ENCODE results near the gene RAB11FIP2. TPM values are rescaled to one million over a fixed set of nuclear protein-coding genes. Genes with fewer than 3 reads are reported as not detected.
A peak's percentile ranks its signal among the peaks of the same experiment; 100 is the strongest.

The RAB11FIP2 gene
- total and polyA plus RNA-seq, 2 of the 4 experiments (the other 2 are of a cell fraction): 3.6 to 16.1 TPM

- Histone ChIP-seq H3K4me2 (ENCODE audit: low read depth, low read length) (no peak overlapping the region), H3K14ac (replicated peaks; ENCODE audit: low read depth, low read length) (no peak overlapping the region), H3K56ac (ENCODE audit: extremely low read depth, insufficient read depth, low read length) (no peak overlapping the region), H3K18ac (ENCODE audit: low read depth, low read length) (no peak overlapping the region), H4K8ac (ENCODE audit: low read depth in 2 of 2, low read length in 2 of 2) (no peak overlapping the region), H2AK5ac (ENCODE audit: low read depth, low read length) (no peak overlapping the region), H2AFZ (replicated peaks; ENCODE audit: low read length, poor library complexity) (no peak overlapping the region), H4K91ac (ENCODE audit: insufficient read depth, low read depth, low read length) (no peak overlapping the region), H2BK15ac (ENCODE audit: low read depth, low read length) (no peak overlapping the region), H3K23ac (ENCODE audit: low read depth, low read length) (no peak overlapping the region), H3K9me1 (ENCODE audit: insufficient read depth, low read length) (no peaks in the 10 kb centered on the region), H4K20me1 (ENCODE audit: insufficient read depth, low read length) (no peaks in the 10 kb centered on the region), H2BK5ac (ENCODE audit: low read depth, low read length, poor library complexity, severe bottlenecking) (no peak overlapping the region), H3K4me1 (ENCODE audit: control insufficient read depth, insufficient read depth, low read length) (no peaks in the 10 kb centered on the region), H3K36me3 (ENCODE audit: control insufficient read depth, insufficient read depth, low read length) (no peaks in the 10 kb centered on the region), H2BK120ac (ENCODE audit: low read depth, low read length) (no peak overlapping the region), H3K27ac (ENCODE audit: insufficient read depth, low read length) (no peak overlapping the region), H3K27me3 (ENCODE audit: control insufficient read depth, insufficient read depth, low read length) (no peaks in the 10 kb centered on the region), H4K5ac (ENCODE audit: low read depth, low read length) (no peak overlapping the region), H3K4me3 (ENCODE audit: insufficient read depth, low read depth, low read length) (no peak overlapping the region), H3K9me3 (ENCODE audit: control insufficient read depth, insufficient read depth, low read length) (no peaks in the 10 kb centered on the region), H2BK20ac (ENCODE audit: low read depth, low read length) (no peak overlapping the region), H3K4ac (ENCODE audit: low read depth, low read length) (no peak overlapping the region), H3K79me1 (ENCODE audit: low read depth in 1 of 2, low read length in 2 of 2) (no peaks in the 10 kb centered on the region), H2AK9ac (replicated peaks; ENCODE audit: low read depth, low read length, poor library complexity) (no peak overlapping the region), H3K9ac (ENCODE audit: low read depth, low read length) (no peak overlapping the region)
- DNase-seq (no peak), ATAC-seq (ENCODE audit: low read depth) (no peak)
- dilution Hi-C loops (cut with HindIII; ENCODE audit: low sequenced_read_pairs, unreplicated experiment) (no loop called here), intact Hi-C loops (cut with micrococcal nuclease) (no loop called here), in situ Hi-C loops (cut with MboI; ENCODE audit: low sequenced_read_pairs) (no loop called here)
- CTCF ChIA-PET: interaction anchor here (0.8 kb wide), 1 partner anchor 9 kb away, joined by 3 read pairs; no protein-coding TSS in a partner anchor
- no CpG with 5 or more reads among the region's 2 CpGs for WGBS, 2 experiments (ENCODE audit: extremely low coverage in 2 of 2, insufficient read length in 1 of 2)
- no TSS peak for BruUV-seq (replicated peaks)
- TF ChIP-seq NFE2L2 (IDR thresholded peaks at IDR 0.05; ENCODE audit: low read depth, low read length) (no peak), CEBPB (IDR thresholded peaks at IDR 0.05; ENCODE audit: low read depth, low read length) (peak; percentile 65)
- POLR2A ChIA-PET (ENCODE audit: unreplicated experiment): no interaction called here
Measured at GRCh38 chr10:118054383-118054782, 7.6 kb upstream of the RAB11FIP2 start.
